ENCODE measurements around the gene CAMK1G. TPM values are rescaled to one million over a fixed set of nuclear protein-coding genes. Genes with fewer than 3 reads are reported as not detected.

The CAMK1G gene
- polyA plus RNA-seq, 1 of the 3 experiments (the other 2 are of a cell fraction): 15.1 TPM

- no peaks in the 10 kb centered on the region for H4K20me1 ChIP-seq (ENCODE audit: insufficient read depth)
- TF ChIP-seq GABPA (IDR thresholded peaks at IDR 0.05; ENCODE audit: low read depth): no peak
- no peak for TF ChIP-seq REST (IDR thresholded peaks at IDR 0.05; ENCODE audit: low read depth, low read length)
- no peak for TF ChIP-seq CHD2 (IDR thresholded peaks at IDR 0.05; ENCODE audit: low read length, partially characterized antibody)
- TF ChIP-seq RAD21 (IDR thresholded peaks at IDR 0.05; ENCODE audit: low read length): no peak
- TF ChIP-seq POLR2AphosphoS5 (IDR thresholded peaks at IDR 0.05; ENCODE audit: low read depth, low read length): no peak
- no peak for TF ChIP-seq EZH2phosphoT487 (IDR thresholded peaks at IDR 0.05; ENCODE audit: borderline replicate concordance, low read depth)
- no peak for TF ChIP-seq NRF1 (IDR thresholded peaks at IDR 0.05; ENCODE audit: low read depth, low read length)
- TF ChIP-seq, protein P1, sequence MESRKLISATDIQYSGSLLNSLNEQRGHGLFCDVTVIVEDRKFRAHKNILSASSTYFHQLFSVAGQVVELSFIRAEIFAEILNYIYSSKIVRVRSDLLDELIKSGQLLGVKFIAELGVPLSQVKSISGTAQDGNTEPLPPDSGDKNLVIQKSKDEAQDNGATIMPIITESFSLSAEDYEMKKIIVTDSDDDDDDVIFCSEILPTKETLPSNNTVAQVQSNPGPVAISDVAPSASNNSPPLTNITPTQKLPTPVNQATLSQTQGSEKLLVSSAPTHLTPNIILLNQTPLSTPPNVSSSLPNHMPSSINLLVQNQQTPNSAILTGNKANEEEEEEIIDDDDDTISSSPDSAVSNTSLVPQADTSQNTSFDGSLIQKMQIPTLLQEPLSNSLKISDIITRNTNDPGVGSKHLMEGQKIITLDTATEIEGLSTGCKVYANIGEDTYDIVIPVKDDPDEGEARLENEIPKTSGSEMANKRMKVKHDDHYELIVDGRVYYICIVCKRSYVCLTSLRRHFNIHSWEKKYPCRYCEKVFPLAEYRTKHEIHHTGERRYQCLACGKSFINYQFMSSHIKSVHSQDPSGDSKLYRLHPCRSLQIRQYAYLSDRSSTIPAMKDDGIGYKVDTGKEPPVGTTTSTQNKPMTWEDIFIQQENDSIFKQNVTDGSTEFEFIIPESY (IDR thresholded peaks at IDR 0.05; ENCODE audit: borderline replicate concordance, low read depth): no peak
- no peak for TF ChIP-seq SMC3 (IDR thresholded peaks at IDR 0.05; ENCODE audit: low read depth, low read length)
- no peak for TF ChIP-seq FOXM1 (IDR thresholded peaks at IDR 0.05; ENCODE audit: low read depth)
- no peak for TF ChIP-seq MEF2A (IDR thresholded peaks at IDR 0.05; ENCODE audit: borderline replicate concordance, low read depth)
- H3K4me3 ChIP-seq (ENCODE audit: low read depth in 2 of 2, low read length in 1 of 2): no peak overlapping the region
- H3K27ac ChIP-seq (ENCODE audit: low read depth in 2 of 2, low read length in 1 of 2): no peak overlapping the region
- H2AFZ ChIP-seq (ENCODE audit: low read depth): no peak overlapping the region
- no peaks in the 10 kb centered on the region for H3K9me3 ChIP-seq
- no peaks in the 10 kb centered on the region for H3F3A ChIP-seq (replicated peaks; ENCODE audit: insufficient read depth)
- DNase-seq: no peak
- WGBS (ENCODE audit: low lambda C conversion rate): 97% methylated on average over 10 of the region's 11 CpGs
- no peak overlapping the region for H3K9ac ChIP-seq
- no peaks in the 10 kb centered on the region for H3K27me3 ChIP-seq (ENCODE audit: insufficient read depth)
- peaks cover 5 to 17% of the 10 kb centered on the region in 2 experiments; a peak in 3 of 4 replicates for H3K4me1 ChIP-seq (ENCODE audit: control insufficient read depth in 1 of 2, insufficient read depth in 2 of 2, low read depth in 1 of 2, low read length in 1 of 2)
- ChIA-PET CTCF (interaction anchor here (0.9 to 7.2 kb wide), 23 partner anchors 7 to 434 kb away, joined by 3 to 89 read pairs (median 4); partner anchors contain the start of gene CAMK1G), POLR2A (no interaction called here)
- peaks cover 0 to 3% of the 10 kb centered on the region in 2 experiments for H3K36me3 ChIP-seq (replicated peaks in 1 of 2; ENCODE audit: control insufficient read depth in 1 of 2, insufficient read depth in 2 of 2, low read length in 1 of 2)
- no peaks in the 10 kb centered on the region for H3K79me2 ChIP-seq (ENCODE audit: insufficient read depth)
- no peak overlapping the region for H3K4me2 ChIP-seq
- H3K9me2 ChIP-seq: no peaks in the 10 kb centered on the region
Measured at GRCh38 chr1:209629621-209630382, 46.3 kb downstream of the CAMK1G start.

All from SK-N-SH (cell line).